Measurements from ENCODE around the gene RAD51B. TPM values are rescaled to one million over a fixed set of nuclear protein-coding genes. Genes with fewer than 3 reads are reported as not detected.

The RAD51B gene
- polyA plus RNA-seq, 4 donors: 10.6 to 13.2 (median 11.3) TPM

DNA sequence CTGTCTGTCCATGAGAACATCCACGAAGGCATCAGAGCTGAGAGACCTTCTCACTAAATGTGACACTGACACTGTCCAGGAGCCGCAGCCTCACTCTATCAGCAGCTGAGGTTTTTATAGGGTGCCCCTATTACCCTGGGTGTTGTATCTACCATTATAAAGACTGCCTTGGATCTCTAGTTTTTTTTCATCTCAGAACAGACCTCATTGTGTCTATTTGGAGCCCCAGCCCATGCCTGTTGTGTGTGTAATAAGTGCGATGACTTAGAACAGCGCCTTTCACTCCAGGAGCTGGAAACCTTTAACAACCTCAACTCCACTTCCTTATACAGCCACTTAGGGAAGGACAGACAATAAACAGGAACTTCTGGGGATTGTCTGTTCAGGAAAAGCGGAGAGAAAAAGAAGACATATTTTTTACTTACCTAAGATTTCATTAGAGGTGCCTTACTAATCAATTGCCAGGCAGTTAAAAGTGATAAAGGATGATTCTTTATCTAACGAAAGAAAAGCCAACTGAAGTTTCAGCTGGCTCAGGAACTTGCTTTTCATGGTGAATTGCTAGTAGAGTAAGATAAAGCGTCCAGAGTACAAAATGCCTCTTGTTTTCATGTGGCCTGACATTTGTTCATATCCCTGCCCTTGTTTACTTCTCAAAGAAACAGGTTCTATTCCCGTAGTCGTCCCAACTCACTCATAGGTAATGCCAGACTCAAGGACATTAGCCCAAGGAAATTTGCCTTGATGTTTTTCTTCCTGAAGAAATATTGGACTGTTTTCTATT, 420.6 kb downstream of the RAD51B start:
- no peak for DNase-seq (ENCODE audit: low read depth in 4 of 4, low spot score in 2 of 4)

DNA sequence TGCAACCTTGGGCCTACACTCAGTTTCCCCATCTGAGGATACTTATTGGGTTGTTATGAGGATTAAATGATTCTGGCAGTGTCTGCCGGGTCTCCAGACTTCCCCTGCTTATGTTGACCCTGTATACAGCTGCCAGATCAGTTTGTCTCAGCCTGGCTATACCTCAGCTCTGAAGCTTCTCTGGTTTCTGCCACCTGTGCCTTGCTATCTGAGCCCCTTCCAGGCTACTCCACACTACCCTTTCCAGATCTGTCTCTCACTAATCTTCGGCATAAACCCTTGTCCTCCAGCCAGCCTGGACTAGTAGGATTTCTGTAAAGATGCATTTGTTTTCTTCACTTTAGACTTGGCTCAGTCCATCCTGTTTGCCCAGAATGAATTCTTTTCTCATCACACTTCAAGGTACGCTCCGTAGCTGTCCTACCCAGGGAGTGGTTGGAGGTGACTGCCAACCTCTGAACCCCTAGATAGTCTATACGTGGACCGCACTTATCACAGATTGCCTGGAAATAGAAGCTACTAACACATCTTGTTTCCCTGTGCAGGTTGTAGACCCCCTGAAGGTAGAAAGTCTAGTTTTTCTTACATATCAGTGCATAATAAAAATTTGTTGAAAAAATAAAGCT, 422.4 kb downstream of the RAD51B start:
- no peak for DNase-seq (ENCODE audit: low read depth in 4 of 4, low spot score in 2 of 4)

DNA sequence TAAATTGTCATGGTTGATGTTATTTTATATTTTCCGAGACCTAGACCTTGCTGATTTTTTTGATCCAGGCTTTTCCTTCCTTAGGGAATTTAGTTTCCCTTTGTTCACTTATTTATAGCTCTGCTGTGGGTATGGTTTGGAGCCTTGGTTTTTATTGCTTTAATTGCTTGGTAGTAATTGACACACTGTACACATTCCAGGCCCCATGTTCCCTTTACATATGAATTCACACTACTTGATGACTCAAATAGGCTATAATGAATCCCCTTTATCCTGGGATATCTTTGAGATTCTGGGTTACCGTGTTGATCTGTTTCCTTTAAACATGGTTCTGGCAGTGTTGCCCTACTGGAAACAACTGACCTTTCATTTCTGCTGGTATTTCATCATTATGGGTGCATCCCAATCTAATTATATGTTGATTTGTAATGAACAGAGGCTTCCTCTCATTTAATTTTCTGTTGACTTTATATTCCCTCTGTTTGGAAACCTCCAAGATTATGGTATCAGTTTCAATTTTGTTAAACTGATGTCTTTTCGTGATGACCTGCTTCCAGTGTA, 424.0 kb downstream of the RAD51B start:
- DNase-seq (ENCODE audit: low read depth in 4 of 4, low spot score in 2 of 4): no peak

DNA sequence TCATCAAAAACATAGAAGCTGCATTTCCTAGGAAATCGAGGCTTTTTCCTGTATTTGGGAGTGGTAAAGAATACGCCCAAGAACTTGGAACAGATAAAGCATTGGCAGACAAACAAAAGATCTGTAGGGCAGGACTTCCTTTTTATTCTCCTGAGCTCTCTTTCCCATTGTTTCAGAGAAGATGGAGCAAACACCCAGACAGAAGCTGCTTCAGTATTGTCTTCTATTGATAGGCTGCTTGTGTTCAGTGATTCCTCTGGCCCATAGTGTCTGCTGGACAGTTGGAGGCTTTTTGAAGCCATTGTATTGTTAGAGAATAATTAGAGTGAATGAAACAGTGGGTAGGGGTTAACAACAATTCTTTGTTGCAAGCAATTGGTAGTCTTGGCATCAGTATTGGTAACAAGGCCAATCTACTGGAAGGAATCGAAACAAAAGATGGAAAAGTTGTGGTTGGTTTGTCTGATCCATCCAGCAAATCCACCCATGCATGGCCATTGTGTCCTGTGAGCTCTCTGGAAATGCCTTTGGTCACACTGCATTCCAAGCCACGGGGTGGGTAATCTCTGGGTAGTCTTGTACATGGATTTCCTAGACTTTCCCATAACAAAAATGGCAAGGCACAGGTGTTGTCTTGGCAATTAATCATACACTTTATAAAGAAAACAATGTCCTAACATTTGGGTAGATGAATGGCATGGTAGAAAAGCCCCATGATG, 424.8 kb downstream of the RAD51B start:
- no peak for DNase-seq (ENCODE audit: low read depth in 4 of 4, low spot score in 2 of 4)

DNA sequence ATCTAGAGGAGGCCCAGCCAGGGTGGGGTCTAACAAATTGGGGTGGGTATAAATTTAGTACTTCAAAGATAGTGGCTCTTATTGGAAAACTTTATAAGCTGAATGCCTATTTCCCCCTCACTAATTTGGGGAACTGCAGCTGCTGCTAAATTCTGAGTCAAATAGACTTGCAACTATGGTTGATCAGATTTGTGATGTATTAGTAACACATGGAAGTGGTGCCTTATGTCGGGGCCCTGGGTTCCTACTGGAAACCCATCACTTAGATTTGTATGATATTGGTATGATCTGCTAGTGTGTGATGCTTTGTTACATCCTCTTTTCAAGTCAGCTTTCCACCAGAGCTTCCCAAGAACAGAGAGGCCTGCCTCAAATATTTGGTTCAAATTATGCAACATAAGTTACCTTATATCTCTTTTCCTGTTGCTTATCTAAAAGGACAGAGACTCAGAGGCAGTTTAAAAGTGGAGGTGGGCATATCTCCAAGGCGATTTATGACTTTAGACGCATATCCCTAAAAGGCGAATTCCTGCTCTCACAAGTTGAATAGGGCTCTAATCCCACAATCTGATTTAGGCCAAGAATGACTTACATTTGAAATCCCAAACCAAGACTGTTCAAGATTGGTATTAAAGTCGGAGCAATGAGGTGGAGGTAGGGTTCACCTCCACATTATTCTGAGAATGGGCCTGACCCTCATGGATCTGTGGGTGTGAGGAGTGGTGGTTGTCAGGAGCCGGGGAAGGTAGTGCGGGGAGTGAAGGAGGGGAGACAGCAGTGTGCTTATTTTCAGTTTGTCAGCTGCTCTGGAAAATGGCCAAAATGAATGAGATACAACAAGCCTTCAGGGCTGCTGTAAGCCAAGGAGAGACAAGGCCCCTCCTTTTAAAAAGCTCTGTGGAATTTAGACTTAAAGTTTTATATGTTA, 425.8 kb downstream of the RAD51B start:
- no peak for DNase-seq (ENCODE audit: low read depth in 4 of 4, low spot score in 2 of 4)

DNA sequence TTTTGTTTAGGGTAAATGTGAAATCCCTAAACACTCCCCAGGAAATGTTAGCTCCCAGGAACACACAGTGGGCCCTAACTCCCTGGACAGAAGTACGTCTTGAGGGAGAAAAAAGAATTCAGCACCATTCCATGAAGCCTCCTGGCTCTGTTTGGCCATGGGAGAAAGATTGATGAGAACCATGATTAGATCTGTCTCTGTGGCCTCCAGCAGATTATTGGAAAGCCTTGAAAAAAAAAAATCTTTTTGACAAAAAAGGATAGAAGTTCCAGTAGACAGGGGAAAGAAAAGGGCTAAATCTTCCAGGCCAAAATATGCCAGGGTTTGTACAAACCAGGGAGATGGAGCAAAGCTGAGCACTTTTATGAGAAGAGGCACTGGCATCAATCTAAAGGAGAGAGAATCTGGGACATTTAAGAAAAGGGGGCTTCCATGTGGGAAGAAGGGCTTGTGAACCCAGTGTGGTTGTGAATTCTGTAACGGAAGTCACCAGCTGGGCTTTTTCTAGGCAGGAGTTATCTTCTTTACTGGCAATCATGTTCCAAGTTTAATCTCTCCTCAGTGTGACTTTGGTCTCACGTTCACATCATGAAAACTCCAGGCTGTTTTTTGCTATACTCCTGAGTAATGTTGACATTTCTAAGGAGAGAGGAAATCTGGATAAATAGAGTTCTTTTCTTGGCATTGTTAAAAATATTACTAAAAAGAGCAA, 426.7 kb downstream of the RAD51B start:
- DNase-seq (ENCODE audit: low read depth in 4 of 4, low spot score in 2 of 4): no peak

DNA sequence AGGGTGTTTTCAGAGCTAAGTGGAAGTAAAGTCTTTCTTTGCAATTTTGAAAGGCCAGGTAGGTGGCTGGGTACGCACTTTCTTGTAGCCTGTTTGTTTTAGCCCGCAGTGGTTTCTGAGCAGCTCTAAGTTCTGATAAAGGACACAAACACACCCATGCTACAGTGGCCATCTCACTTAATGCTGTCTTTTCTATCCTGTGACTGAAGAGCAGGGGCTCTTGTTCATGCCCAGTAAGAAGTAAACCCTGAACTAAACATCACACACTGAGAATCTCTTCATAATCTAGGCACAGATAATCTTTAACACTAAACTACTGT, 427.2 kb downstream of the RAD51B start:
- DNase-seq (ENCODE audit: low read depth in 4 of 4, low spot score in 2 of 4): no peak

DNA sequence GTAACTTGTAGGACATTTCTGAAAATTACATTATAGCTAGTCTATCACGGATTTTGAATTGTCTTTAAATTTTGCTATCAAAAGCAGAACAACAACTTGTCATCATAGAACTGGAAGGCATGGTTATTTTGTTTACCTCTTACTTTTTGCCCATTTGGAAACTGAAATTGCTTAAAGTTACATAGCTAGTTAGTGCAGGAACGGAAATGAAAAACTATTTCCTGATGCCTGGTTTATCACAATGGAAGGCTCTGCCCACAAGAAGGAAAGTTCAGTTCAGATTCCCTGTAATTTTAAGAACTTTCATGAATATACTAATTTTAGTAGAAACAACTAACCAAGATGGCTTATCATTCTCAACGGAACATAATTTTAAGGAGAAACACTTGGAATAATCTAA, 427.7 kb downstream of the RAD51B start:
- DNase-seq (ENCODE audit: low read depth in 4 of 4, low spot score in 2 of 4): no peak

DNA sequence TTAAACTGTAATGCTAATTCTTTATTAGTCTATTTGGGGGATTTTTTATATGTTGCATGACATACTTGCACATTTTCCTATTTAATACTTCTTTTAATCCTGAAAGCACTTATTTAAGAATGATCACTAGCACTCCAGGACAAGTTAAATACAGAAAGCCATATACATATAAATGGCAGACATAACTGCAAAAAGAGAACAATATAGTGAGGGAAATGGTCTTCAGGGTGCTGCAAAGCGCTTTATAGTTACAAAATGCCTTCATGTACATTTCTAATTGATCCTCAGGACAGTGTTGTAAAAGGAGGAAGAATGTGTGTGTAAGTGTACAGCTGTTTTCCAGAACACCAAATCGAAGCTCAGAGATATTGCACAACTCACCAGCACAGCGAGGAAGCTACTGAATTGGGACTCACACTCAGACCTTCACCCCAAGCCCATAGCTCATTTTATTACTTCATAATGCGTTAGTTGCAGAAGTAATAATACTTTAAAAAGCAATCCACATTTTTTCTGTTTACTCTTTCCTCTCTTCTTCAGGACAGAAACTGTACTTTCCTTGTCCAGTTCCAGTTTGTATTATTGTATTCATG, 428.2 kb downstream of the RAD51B start:
- DNase-seq (ENCODE audit: low read depth in 4 of 4, low spot score in 2 of 4): no peak

DNA sequence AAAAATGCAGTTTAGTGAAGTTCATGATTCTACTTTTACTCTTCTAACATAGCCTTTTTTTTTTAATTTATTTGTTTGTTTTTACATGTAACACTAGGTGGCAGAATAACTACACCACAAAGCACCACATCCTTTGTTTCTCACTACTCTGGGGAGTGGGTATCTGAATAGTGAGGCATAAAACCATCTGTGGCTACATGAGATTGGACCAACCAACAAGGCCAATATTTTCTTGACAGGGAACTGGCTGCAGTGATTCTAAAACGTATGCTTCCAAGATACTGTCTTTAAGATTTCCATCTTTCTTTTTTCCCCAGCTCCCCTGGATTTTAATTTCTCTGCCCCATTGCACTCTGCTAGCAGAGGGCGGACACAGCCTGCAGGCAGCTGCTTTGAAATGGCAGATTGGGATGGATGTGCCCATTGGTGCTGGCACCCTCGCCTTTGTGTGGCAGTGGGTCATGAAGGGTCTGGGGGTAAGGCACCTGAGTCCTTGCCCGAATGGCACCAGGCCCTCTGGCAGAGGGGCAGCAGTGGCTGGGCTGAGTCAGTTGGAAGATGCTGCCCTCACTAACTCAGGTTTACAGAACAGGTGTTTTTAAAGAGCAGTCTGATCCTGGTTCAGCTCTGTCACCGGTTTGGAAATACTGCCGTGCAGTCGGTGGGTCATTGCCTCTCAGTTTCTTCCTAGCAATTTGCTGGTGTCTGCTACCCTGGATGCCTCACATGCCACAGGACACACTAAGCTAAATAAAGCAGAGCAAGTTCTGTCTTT, 429.1 kb downstream of the RAD51B start:
- peak in 1 of 4 donors; percentile 80 for DNase-seq (ENCODE audit: low read depth in 4 of 4, low spot score in 2 of 4)

DNA sequence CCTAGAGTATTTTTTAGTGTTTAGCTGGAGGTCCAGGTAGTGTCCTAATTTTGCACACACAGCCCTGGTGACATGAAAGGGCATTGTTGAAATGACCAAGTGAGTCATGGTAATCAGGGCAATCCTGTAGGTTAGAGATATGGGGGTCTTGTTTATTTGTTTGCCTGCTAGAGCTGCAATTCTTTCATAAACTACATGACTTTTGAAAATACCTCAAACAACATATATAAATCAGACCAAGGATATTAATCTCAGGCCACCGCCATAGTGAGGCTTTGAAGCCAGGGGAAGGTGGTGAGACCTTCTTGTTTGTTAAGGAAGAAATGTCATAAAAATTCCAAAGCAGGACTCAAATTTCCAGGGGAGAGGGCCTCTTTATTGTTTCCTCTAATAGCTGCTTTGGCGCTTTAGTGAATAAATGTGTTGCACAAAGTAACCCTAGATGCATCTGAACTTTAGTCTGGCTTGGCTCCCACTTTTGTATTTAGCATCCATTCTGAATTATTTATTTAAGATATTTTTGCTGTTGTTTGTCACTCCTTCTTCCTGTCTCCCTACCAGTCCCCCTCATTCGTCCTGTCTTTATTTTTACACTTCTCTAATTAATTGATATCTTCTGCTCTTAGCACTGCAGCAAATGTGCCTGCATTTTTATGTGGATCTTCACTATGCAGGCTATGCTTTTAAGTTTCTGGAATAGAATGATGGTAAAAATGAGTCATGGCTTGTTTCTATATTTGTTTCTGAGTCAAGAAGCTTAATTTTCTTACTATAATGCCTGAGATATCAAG, 430.3 kb downstream of the RAD51B start:
- DNase-seq (ENCODE audit: low read depth in 4 of 4, low spot score in 2 of 4): no peak

DNA sequence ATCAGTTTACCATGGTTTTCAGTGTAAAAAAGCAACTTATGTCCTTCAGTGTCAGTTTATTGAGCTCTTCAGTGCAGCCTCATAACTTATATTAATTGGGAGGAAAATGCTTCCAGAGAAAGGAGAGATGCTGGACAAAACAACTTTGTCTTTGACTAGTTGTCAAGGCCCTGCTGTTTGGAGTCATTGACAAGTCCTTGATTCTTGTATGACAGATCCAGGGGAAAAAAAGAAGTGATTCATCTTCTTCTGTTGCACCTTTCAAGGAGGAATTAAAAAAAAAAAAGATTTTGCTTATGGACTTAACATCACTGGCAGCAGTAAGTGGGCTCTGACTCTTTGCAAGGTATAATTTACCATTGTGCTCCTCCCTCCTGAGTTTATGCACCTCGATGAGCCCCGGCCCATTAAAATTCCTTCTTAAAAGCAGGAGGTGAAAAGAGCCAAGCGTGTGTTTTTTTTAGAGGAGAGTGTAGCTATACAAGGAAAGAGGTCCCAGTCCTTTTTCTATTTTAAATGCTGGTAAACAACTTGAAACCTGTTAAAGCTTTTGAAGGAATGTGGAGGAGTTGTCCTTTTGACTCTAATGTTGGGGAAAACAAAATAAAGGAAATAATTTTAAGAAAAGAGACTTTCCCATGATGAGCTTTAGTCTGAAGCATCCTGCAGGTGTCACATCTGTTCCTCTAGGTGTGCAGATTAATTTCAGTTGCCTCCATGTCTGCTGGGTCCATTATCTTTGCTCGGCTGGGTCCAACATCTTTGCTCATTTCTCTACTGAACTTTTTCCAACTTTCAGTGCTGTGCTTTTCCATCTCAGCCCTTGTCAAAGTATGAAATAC, 431.6 kb downstream of the RAD51B start:
- no peak for DNase-seq (ENCODE audit: low read depth in 4 of 4, low spot score in 2 of 4)

DNA sequence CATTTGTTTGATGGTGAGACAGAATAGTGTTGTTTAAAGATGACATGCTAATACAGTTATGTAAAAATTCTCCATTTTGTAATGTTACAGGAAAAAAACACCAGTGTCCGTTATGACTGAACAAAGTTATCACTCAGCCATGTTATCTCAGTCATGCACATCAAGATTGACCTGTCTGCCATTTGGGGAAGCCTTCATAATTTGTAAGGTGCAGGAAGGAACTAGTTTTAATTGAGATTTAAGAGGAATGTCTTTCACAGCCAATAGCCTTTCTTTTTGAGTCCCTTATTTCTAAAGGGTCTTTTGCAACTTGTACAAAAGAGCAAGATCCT, 432.2 kb downstream of the RAD51B start:
- no peak for DNase-seq (ENCODE audit: low read depth in 4 of 4, low spot score in 2 of 4)

DNA sequence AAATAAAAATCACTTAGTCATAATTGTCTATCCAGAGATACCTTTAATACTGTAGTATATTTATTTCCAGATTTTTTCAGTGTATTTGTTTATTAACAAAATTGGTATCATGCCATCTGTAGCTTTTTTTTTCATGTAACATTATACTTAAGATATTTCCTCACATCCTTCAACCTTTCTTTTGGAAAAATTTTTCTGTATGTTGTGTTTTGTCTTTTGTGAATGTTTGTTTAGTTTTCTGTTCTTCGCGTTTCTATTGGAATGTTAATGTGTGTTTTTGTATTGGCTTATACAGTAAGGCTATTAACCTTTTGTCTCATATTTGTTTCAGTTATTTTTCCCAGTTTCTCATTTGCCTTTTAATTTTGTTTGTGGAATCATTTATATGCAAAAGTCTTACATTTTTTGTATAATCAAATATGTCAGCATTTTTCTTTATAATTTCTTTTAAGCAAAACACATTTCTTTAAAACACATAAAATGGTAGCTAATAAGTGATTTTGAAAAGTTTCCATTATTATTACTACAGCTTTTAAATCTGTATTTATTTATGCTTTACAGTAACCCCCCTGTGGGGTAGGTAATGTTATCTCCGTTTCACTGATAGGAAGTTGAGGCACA, 433.7 kb downstream of the RAD51B start:
- no peak for DNase-seq (ENCODE audit: low read depth in 4 of 4, low spot score in 2 of 4)

DNA sequence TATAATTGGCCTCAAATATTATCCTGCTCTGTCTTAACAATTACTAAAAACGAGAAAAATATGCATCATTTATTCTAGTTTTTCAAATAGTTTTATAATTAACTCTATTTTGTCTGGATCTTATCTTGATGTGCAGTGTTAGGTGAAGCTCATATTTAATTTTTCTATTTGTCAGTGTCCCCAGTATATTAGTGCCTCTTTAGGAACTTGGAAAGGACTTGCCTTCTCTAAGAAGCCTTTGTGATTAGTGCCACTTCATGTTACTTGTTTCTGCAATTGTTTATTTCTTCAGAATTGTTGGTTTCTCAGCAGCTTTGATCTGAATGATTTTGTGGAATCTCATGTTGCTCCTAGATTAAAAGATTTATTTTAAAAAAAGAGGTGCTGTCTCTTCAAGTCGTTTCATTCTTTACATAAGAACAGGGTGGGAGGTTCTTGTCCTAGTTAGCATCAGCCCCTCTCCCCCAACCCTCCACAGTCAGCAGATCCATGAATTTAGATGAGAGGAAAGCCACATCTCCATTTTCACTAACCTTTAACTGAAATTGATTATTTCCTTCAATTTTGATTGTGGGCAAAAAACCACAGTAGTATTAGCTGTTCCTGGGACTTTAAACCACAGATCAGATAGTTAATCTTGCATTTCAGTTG, 434.4 kb downstream of the RAD51B start:
- no peak for DNase-seq (ENCODE audit: low read depth in 4 of 4, low spot score in 2 of 4)
